ENCODE measurements around the gene SHISA6.
A peak's percentile ranks its signal among the peaks of the same experiment; 100 is the strongest.
"Not testable (repeated sequence)": the region's sequence is repeated elsewhere in the genome, so short reads cannot be mapped to it uniquely, and the experiment has no call there.

Gene SHISA6

GRCh38 chr17:11267999-11268575 lies 27.1 kb downstream of the SHISA6 start:
- DNase-seq = no peak

- DNase-seq = no peak
Observed at GRCh38 chr17:11269210-11269609, 28.2 kb downstream of the SHISA6 start.

- no peak for DNase-seq
Observed at GRCh38 chr17:11272191-11272590, 31.2 kb downstream of the SHISA6 start.

- no peak for DNase-seq
Observed at GRCh38 chr17:11273596-11273995, 32.6 kb downstream of the SHISA6 start.

- no peak for DNase-seq
Observed at GRCh38 chr17:11274106-11274505, 33.1 kb downstream of the SHISA6 start.

- no peak for DNase-seq
Observed at GRCh38 chr17:11276486-11276885, 35.5 kb downstream of the SHISA6 start.

- DNase-seq = no peak
Observed at GRCh38 chr17:11278186-11278991, 37.4 kb downstream of the SHISA6 start.

GRCh38 chr17:11278992-11279270 lies 37.9 kb downstream of the SHISA6 start:
- DNase-seq = no peak

- DNase-seq = no peak
Observed at GRCh38 chr17:11279776-11280344, 38.8 kb downstream of the SHISA6 start.

GRCh38 chr17:11282586-11282985 lies 41.6 kb downstream of the SHISA6 start:
- no peak for DNase-seq

- no peak for DNase-seq
Observed at GRCh38 chr17:11284811-11285210, 43.8 kb downstream of the SHISA6 start.

GRCh38 chr17:11285946-11286345 lies 44.9 kb downstream of the SHISA6 start:
- DNase-seq = no peak

GRCh38 chr17:11287791-11288190 lies 46.8 kb downstream of the SHISA6 start:
- DNase-seq = no peak

- no peak for DNase-seq
Observed at GRCh38 chr17:11290814-11291213, 49.8 kb downstream of the SHISA6 start.

- DNase-seq = no peak
Observed at GRCh38 chr17:11292491-11292890, 51.5 kb downstream of the SHISA6 start.

GRCh38 chr17:11293480-11293879 lies 52.5 kb downstream of the SHISA6 start:
- DNase-seq = no peak

GRCh38 chr17:11294826-11295225 lies 53.8 kb downstream of the SHISA6 start:
- DNase-seq = no peak

GRCh38 chr17:11296994-11297393 lies 56.0 kb downstream of the SHISA6 start:
- peak; percentile 1 for DNase-seq

GRCh38 chr17:11298401-11298800 lies 57.4 kb downstream of the SHISA6 start:
- no peak for DNase-seq

- no peak for DNase-seq
Observed at GRCh38 chr17:11300201-11300600, 59.2 kb downstream of the SHISA6 start.

- DNase-seq = no peak
Observed at GRCh38 chr17:11300738-11301137, 59.7 kb downstream of the SHISA6 start.

GRCh38 chr17:11301874-11302273 lies 60.9 kb downstream of the SHISA6 start:
- not testable (repeated sequence) for DNase-seq

- DNase-seq = no peak
Observed at GRCh38 chr17:11302401-11303186, 61.6 kb downstream of the SHISA6 start.

Data from hematopoietic multipotent progenitor cell treated with erythropoietin and hydrocortisone succinate and interleukin-3 and kit ligand, for 8 days (in vitro differentiated cells).